ENCODE measurements around the gene RYR1.
"Not testable (repeated sequence)": the region's sequence is repeated elsewhere in the genome, so short reads cannot be mapped to it uniquely, and the experiment has no call there.

RYR1 gene

DNA sequence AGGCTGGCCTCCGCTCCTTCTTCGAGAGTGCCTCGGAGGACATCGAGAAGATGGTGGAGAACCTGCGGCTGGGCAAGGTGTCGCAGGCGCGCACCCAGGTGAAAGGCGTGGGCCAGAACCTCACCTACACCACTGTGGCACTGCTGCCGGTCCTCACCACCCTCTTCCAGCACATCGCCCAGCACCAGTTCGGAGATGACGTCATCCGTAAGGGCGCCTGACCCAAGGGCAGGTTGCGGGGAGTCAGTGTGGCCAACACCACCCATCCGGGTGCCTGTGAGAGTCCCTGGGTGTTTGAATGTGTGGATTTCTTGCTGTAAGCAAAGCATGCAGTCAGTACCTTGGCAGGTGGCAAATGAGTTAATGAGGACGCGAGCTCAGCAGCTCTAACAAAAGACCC lies 78.8 kb downstream of the RYR1 start:
- Histone ChIP-seq H3K36me3 (ENCODE audit: insufficient read depth, insufficient read length, low read length) (no peaks in the 10 kb centered on the region), H3K9ac (ENCODE audit: insufficient read length, low read depth) (no peak overlapping the region), H3K4me1 (ENCODE audit: insufficient read depth, insufficient read length) (peaks cover 5% of the 10 kb centered on the region), H3K27me3 (ENCODE audit: insufficient read depth, insufficient read length) (no peaks in the 10 kb centered on the region), H3K9me3 (ENCODE audit: insufficient read depth, low read length) (no peaks in the 10 kb centered on the region), H3K4me3 (ENCODE audit: insufficient read length, low read depth) (no peak overlapping the region)
- no peak for TF ChIP-seq SUZ12 (IDR thresholded peaks at IDR 0.05; ENCODE audit: extremely low read depth, insufficient read depth, insufficient read length)
- TF ChIP-seq YY1 (IDR thresholded peaks at IDR 0.05; ENCODE audit: insufficient read depth, insufficient read length): no peak
- no peak for TF ChIP-seq ZNF274 (IDR thresholded peaks at IDR 0.05; ENCODE audit: low read depth, low read length)
- no peak for DNase-seq (ENCODE audit: low read depth, low spot score)

- H3K4me1 ChIP-seq (ENCODE audit: insufficient read depth, insufficient read length); H3K4me3 ChIP-seq (ENCODE audit: insufficient read length, low read depth); DNase-seq (ENCODE audit: low read depth, low spot score); H3K9me3 ChIP-seq (ENCODE audit: insufficient read depth, low read length); H3K9ac ChIP-seq (ENCODE audit: insufficient read length, low read depth); H3K27me3 ChIP-seq (ENCODE audit: insufficient read depth, insufficient read length); H3K36me3 ChIP-seq (ENCODE audit: insufficient read depth, insufficient read length, low read length): not testable (repeated sequence)
These were observed 79.7 kb downstream of the RYR1 start for GRCh38 chr19:38513156-38513555.

DNA sequence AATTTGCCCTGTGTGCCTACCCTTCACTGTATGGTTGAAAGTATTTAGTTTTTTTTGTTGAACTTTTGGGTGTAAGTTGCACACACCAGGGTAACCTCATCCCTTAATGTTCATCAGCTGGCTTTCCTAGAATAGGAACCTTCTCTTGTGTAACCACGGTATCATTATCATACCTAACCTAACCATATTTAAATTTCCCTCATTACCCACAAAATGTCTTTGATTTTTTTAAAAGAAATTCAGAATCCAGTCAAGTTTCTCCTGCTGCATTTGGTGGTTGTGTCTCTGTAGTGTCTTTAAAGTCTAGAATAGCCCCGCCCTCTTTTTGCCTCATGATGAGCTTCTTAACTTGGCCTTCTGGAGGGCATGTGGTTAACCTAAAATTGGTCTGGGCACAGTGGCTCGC lies 80.3 kb downstream of the RYR1 start:
- no peaks in the 10 kb centered on the region for H3K9me3 ChIP-seq (ENCODE audit: insufficient read depth, low read length)
- H3K4me1 ChIP-seq (ENCODE audit: insufficient read depth, insufficient read length): peaks cover 2% of the 10 kb centered on the region
- no peaks in the 10 kb centered on the region for H3K36me3 ChIP-seq (ENCODE audit: insufficient read depth, insufficient read length, low read length)
- H3K4me3 ChIP-seq (ENCODE audit: insufficient read length, low read depth): no peak overlapping the region
- DNase-seq (ENCODE audit: low read depth, low spot score): no peak
- TF ChIP-seq ZNF274 (IDR thresholded peaks at IDR 0.05; ENCODE audit: low read depth, low read length) (no peak), YY1 (IDR thresholded peaks at IDR 0.05; ENCODE audit: insufficient read depth, insufficient read length) (no peak), SUZ12 (IDR thresholded peaks at IDR 0.05; ENCODE audit: extremely low read depth, insufficient read depth, insufficient read length) (no peak)
- no peak overlapping the region for H3K9ac ChIP-seq (ENCODE audit: insufficient read length, low read depth)
- H3K27me3 ChIP-seq (ENCODE audit: insufficient read depth, insufficient read length): no peaks in the 10 kb centered on the region

DNA sequence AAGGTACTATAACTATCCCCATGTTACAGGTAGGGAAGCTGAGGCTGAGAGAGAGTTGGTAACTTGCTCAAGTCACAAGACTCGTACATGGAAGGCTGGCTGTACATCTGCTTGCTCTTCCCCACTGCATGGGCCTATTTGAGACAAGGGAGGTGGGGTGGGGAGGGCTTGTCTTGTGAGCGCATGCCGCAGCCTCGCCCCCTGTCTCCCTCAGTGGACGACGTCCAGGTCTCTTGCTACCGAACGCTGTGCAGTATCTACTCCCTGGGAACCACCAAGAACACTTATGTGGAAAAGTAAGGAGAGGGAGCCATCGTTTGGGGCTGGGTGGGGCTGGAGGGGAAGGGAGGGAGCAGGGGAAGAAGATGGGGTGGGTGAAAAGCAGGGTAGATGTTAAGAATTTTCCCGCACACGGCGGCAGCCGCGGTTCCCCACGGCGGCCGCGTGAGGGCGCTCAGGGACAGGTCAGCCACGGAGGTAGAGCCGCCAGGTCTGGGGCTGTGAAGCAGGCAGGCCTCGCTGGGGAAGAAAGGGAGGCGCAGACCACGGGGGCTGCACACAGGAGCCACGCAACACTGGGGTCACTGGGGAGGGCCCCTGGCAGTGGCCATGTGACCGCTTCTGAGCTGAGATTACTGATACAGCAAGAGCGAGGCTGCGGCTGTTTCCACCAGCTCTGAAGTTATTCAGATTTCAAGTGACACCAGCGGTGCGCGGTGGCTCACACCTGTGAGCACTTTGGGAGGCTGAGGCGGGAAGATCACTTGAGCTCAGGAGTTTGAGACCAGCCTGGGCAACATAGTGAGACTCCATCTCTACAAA lies 81.5 kb downstream of the RYR1 start:
- TF ChIP-seq ZNF274 (IDR thresholded peaks at IDR 0.05; ENCODE audit: low read depth, low read length) (no peak), YY1 (IDR thresholded peaks at IDR 0.05; ENCODE audit: insufficient read depth, insufficient read length) (no peak), SUZ12 (IDR thresholded peaks at IDR 0.05; ENCODE audit: extremely low read depth, insufficient read depth, insufficient read length) (no peak)
- H3K9me3 ChIP-seq (ENCODE audit: insufficient read depth, low read length): no peaks in the 10 kb centered on the region
- H3K27me3 ChIP-seq (ENCODE audit: insufficient read depth, insufficient read length): no peaks in the 10 kb centered on the region
- H3K9ac ChIP-seq (ENCODE audit: insufficient read length, low read depth): peak overlapping the region; percentile 42
- H3K4me3 ChIP-seq (ENCODE audit: insufficient read length, low read depth): no peak overlapping the region
- H3K36me3 ChIP-seq (ENCODE audit: insufficient read depth, insufficient read length, low read length): no peaks in the 10 kb centered on the region
- peak; percentile 44 for DNase-seq (ENCODE audit: low read depth, low spot score)
- H3K4me1 ChIP-seq (ENCODE audit: insufficient read depth, insufficient read length): peaks cover 6% of the 10 kb centered on the region

DNA sequence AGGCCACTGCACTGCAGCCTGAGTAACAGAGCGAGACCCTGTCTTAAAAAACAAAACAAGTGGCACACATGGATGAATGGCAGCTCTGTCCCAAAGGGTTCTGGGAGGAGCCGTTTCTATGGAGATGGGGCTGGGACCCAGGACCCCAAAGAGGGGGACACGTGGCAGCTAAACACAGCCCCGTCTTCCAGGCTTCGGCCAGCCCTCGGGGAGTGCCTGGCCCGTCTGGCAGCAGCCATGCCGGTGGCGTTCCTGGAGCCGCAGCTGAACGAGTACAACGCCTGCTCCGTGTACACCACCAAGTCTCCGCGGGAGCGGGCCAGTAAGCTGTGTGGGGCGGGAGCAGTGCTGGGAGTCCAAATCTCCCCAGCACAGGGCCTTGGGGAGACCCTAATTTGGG lies 82.4 kb downstream of the RYR1 start:
- peaks cover 6% of the 10 kb centered on the region for H3K4me1 ChIP-seq (ENCODE audit: insufficient read depth, insufficient read length)
- no peaks in the 10 kb centered on the region for H3K27me3 ChIP-seq (ENCODE audit: insufficient read depth, insufficient read length)
- H3K36me3 ChIP-seq (ENCODE audit: insufficient read depth, insufficient read length, low read length): no peaks in the 10 kb centered on the region
- TF ChIP-seq ZNF274 (IDR thresholded peaks at IDR 0.05; ENCODE audit: low read depth, low read length) (no peak), YY1 (IDR thresholded peaks at IDR 0.05; ENCODE audit: insufficient read depth, insufficient read length) (no peak), SUZ12 (IDR thresholded peaks at IDR 0.05; ENCODE audit: extremely low read depth, insufficient read depth, insufficient read length) (no peak)
- DNase-seq (ENCODE audit: low read depth, low spot score): no peak
- no peak overlapping the region for H3K9ac ChIP-seq (ENCODE audit: insufficient read length, low read depth)
- no peaks in the 10 kb centered on the region for H3K9me3 ChIP-seq (ENCODE audit: insufficient read depth, low read length)
- H3K4me3 ChIP-seq (ENCODE audit: insufficient read length, low read depth): no peak overlapping the region

GRCh38 chr19:38516802-38517201 lies 83.3 kb downstream of the RYR1 start:
- Histone ChIP-seq H3K27me3 (ENCODE audit: insufficient read depth, insufficient read length) (no peaks in the 10 kb centered on the region), H3K36me3 (ENCODE audit: insufficient read depth, insufficient read length, low read length) (no peaks in the 10 kb centered on the region), H3K9me3 (ENCODE audit: insufficient read depth, low read length) (no peaks in the 10 kb centered on the region), H3K9ac (ENCODE audit: insufficient read length, low read depth) (no peak overlapping the region), H3K4me3 (ENCODE audit: insufficient read length, low read depth) (no peak overlapping the region), H3K4me1 (ENCODE audit: insufficient read depth, insufficient read length) (peaks cover 4% of the 10 kb centered on the region)
- no peak for TF ChIP-seq ZNF274 (IDR thresholded peaks at IDR 0.05; ENCODE audit: low read depth, low read length)
- no peak for TF ChIP-seq YY1 (IDR thresholded peaks at IDR 0.05; ENCODE audit: insufficient read depth, insufficient read length)
- TF ChIP-seq SUZ12 (IDR thresholded peaks at IDR 0.05; ENCODE audit: extremely low read depth, insufficient read depth, insufficient read length): no peak
- no peak for DNase-seq (ENCODE audit: low read depth, low spot score)

DNA sequence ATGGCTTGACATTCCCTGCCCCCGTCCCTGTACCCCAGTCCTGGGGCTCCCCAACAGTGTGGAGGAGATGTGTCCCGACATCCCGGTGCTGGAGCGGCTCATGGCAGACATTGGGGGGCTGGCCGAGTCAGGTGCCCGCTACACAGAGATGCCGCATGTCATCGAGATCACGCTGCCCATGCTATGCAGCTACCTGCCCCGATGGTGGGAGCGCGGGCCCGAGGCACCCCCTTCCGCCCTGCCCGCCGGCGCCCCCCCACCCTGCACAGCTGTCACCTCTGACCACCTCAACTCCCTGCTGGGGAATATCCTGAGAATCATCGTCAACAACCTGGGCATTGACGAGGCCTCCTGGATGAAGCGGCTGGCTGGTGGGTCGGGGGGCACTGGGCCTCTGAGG lies 83.8 kb downstream of the RYR1 start:
- Histone ChIP-seq H3K36me3 (ENCODE audit: insufficient read depth, insufficient read length, low read length) (no peaks in the 10 kb centered on the region), H3K9ac (ENCODE audit: insufficient read length, low read depth) (no peak overlapping the region), H3K4me1 (ENCODE audit: insufficient read depth, insufficient read length) (peaks cover 4% of the 10 kb centered on the region), H3K27me3 (ENCODE audit: insufficient read depth, insufficient read length) (no peaks in the 10 kb centered on the region), H3K9me3 (ENCODE audit: insufficient read depth, low read length) (no peaks in the 10 kb centered on the region), H3K4me3 (ENCODE audit: insufficient read length, low read depth) (no peak overlapping the region)
- DNase-seq (ENCODE audit: low read depth, low spot score): no peak
- TF ChIP-seq YY1 (IDR thresholded peaks at IDR 0.05; ENCODE audit: insufficient read depth, insufficient read length): no peak
- no peak for TF ChIP-seq SUZ12 (IDR thresholded peaks at IDR 0.05; ENCODE audit: extremely low read depth, insufficient read depth, insufficient read length)
- no peak for TF ChIP-seq ZNF274 (IDR thresholded peaks at IDR 0.05; ENCODE audit: low read depth, low read length)

DNA sequence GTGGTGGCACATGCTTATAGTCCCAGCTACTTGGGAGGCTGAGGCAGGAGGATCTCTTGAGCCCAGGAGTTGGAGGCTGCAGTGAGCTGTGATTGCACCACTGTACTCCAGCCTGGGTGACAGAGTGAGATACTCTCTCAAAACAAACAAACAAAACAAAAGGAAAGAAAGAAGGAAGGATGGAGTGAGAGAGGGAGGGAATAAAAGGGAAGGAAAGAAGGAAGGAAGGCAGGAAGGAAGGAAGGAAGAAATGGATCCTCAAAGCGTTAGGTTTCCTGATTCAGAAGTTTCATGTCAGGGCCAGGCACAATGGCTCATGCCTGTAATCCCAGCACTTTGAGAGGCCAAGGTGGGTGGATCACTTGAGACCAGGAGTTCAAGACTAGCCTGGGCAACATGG lies 84.5 kb downstream of the RYR1 start:
- H3K9ac ChIP-seq (ENCODE audit: insufficient read length, low read depth); H3K4me3 ChIP-seq (ENCODE audit: insufficient read length, low read depth); H3K4me1 ChIP-seq (ENCODE audit: insufficient read depth, insufficient read length); H3K36me3 ChIP-seq (ENCODE audit: insufficient read depth, insufficient read length, low read length); DNase-seq (ENCODE audit: low read depth, low spot score); H3K27me3 ChIP-seq (ENCODE audit: insufficient read depth, insufficient read length); H3K9me3 ChIP-seq (ENCODE audit: insufficient read depth, low read length): not testable (repeated sequence)

Data from NT2/D1 (cell line).